MM.1S (cell line): Measurements from ENCODE around the gene EGF.

Experiments used
- CTCF ChIP-seq: fragments of 300-600 bp; sonication (generic); IDR thresholded peaks from 2 replicates; pipeline ENCODE4 v1.5.1; 2016; ENCODE audit warnings: antibody characterized with exemption, low read length, mixed read lengths
- EZH2 ChIP-seq: fragments of 300-600 bp; sonication (generic); optimal IDR thresholded peaks from 2 replicates; pipeline ENCODE3; 2017; ENCODE audit warnings: low read depth, mild to moderate bottlenecking, antibody characterized with exemption, low read length, mixed read lengths
- EZH2phosphoT487 ChIP-seq: fragments of 300-600 bp; sonication (generic); IDR thresholded peaks from 2 replicates; pipeline ENCODE4 v1.6.1; 2018; ENCODE audit warnings: antibody characterized with exemption, low read length

GRCh38 chr4:109886303-109886702 is 26.4 kb upstream of the EGF start:
- TF ChIP-seq CTCF (no peak), EZH2phosphoT487 (no peak), EZH2 (no peak)
